Measurements from ENCODE around the gene SPRR2G.
"Not testable (repeated sequence)": the region's sequence is repeated elsewhere in the genome, so short reads cannot be mapped to it uniquely, and the experiment has no call there.

The SPRR2G gene

DNA sequence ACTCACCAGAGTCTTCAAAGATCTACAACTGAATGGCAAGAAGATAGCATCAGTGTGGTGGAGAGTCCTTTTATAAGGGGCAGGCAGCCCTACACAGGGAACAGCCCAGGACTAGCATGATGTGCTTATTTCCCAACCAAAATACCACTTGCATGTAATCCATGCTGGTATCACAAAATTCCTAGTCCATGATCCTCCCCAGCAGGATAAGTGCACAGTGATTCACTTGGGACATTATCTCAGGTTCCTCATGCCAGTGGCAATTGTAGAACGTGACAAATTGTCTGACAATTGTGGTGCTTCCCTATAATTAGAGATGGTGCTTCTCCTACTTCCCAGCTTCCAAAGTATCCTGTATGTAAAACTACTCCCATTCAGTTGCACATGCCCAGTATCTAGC, at the start of gene SPRR2G:
Gene SPRR2G (minus strand): TSS at position 45 of the 400 bp plus-strand sequence. CDS start 780 bp downstream, outside the sequence.
- no peak for DNase-seq (ENCODE audit: low read depth, low spot score)

DNA sequence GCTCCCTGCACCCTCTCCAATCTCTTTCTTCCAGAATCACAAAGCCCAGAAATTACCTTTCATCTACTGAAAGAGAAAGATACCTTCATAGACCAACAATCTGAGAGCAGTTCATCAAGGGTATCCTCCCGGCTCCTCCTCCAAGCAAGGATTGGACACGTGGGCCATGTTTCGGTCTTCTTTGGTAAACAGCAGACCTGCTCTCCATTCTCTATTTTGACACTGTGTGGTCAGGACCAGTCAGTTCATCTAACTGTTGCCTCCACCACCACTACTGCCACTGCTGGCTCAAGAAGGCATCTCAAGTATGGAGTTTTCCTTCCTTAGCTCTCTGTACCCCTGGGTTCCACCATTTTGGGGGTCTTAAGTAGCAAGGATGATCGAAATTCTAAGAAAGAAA, 44.5 kb upstream of the SPRR2G start:
- no peak for DNase-seq (ENCODE audit: low read depth, low spot score)

DNA sequence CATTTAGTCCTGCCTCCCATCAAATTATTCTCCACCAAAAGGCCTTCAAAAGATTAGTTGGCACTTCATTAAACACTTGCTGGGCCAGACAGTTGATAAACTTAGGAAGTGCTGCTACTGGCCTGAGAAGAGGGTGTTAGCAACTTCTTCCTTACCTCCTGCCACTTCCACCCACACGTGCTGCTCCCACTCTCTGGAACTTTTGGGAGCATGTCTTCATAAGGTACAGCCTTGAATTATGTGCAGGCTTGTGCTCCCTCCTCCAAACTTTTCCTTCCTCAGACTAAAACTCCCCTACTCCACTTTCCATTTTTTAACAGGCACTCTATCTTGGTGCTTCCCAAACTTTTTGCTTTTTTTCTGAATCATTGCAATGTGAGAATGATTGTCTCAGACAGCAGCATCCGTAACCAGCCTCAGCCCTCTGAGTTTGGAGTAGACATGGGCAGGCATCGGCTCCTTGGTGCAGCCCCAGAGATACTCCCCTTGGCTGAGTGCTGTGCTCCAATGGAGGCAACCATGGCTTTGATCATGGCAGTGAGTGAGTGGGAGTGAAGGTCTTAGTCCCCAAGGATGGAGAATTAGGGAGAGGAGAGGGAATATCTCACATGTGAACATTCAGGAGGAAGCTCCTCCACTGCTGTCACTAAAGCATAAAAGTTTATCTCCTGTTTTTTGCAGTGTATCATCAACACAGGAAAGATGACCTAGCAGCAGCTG, 43.8 kb upstream of the SPRR2G start:
- no peak for DNase-seq (ENCODE audit: low read depth, low spot score)

DNA sequence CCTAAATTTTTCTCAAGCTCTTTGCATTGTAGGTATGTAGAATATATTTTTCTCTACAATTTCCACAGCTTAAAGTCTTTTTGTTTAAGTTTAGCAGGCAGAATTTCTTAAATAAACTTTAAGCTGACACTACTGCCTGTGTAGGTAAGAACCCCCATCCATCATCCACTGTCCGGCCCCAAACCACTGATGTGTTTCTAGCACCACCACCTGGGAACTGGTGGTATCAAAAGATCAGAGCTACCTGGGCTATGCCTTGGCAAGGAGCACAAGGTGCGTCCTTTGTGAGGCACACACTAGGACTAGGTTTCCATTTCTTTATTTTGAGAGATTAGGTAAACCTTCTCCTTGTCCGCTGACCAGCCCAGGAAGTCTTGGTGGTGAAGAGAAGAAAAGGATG, 42.0 kb upstream of the SPRR2G start:
- no peak for DNase-seq (ENCODE audit: low read depth, low spot score)

DNA sequence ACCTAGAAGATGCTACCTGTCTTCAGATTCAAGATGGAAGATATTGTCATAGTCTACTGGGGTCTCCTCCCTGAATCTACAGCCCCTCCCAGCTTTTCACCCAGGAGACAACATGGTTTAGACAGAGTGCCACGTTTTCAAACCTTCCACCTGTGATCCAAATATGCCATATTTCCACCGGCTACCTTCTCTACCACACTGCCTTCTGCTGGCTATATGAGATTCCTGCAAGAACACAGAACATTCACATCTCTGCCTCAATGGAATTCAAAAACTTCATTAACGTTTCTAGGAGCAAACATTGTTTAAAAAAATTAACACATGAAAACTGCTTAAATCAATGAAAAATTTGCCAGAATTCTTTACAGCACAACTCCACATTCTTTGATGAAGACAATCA, 39.7 kb upstream of the SPRR2G start:
- no peak for DNase-seq (ENCODE audit: low read depth, low spot score)

DNA sequence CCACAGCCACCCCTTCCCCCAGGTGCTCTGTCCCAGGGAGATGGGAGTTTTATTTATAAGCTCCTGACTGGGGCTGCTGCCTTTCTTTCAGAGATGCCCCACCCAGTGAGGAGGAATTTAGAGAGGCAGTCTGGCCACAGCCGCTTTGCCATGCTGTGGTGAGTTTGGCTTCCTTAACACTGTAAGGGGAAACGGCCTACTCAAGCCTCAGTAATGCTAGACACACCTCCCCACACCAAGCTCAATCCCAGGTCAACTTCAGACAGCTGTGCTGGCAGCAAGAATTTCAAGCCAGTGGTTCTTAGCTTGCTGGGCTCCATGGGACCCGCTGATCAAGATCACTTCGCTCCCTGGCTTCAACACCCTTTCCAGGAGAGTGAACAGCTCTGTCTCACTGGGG, 37.6 kb upstream of the SPRR2G start:
- not testable (repeated sequence) for DNase-seq (ENCODE audit: low read depth, low spot score)

DNA sequence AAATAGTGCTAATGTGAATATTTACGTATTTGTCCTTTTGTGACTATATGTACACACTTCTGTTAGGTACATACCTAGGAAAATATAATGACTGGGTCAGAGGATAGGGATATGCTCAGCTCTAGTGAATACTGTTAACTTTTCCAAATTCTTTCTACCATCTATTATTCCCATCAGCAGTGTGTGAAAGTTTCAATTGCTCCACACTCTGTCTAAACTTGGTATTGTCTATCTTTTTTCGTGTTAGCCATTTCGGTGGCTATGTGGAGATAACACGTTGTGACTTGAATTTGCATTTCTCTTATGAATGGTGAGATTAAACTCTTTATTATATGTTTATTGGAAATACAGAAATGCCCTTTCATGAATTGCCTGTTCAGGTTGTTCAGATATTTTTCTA, 29.9 kb upstream of the SPRR2G start:
- no peak for DNase-seq (ENCODE audit: low read depth, low spot score)

DNA sequence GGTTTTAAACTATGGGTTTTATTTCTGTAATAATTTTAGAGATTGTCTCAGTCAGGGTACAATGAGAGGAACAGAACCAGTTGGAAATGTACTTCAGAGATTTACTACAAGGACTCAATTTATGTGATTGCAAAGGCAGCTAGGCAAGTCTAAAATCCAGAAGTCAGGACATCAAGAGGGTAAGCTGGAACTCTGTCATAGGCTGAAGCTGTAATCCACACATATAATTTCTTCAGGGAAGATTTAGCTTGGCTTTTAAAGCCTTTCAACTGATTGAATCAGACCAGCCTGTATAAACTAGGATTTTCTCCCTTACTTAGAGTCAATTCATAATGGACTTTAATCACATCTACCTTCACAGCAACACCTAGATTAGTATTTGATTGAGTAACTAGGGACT, 28.2 kb upstream of the SPRR2G start:
- DNase-seq (ENCODE audit: low read depth, low spot score) = no peak

DNA sequence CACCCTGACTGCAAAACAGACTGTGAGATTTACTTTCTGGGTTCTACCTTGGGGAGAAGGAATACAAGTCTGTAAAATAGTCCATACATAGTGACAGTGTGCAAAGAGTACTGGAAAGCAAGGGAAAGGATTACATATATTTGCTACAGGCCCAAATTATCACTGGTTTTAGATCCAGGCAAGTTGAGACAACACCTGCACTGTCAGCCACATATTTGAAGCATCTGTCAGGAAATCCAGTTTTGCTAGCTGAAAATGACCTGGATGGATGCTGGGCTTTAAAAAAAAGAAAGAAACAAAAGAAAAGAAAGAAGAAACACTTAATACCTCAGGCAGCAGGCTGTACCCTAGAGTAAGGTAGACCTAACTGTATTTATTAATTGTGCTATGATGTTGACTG, 23.9 kb upstream of the SPRR2G start:
- no peak for DNase-seq (ENCODE audit: low read depth, low spot score)

DNA sequence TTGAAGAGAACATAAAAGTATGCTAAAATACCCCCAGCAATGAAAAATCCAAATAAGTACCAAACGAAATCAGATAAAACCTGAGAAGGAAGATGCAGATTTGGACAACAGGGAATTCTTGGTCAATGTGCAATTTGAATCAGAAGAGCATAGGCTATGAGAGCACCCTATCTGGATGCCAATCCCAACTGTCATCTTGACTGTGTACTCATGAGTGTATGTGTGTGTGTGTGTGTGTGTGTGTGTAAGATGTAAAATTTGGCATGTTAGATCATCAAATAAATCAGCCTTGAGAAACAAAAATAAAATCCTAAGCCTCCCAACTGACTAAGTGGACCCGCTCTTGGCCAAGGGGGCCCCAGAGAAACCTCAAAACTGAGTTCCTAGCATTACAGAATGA, 18.0 kb upstream of the SPRR2G start:
- no peak for DNase-seq (ENCODE audit: low read depth, low spot score)

DNA sequence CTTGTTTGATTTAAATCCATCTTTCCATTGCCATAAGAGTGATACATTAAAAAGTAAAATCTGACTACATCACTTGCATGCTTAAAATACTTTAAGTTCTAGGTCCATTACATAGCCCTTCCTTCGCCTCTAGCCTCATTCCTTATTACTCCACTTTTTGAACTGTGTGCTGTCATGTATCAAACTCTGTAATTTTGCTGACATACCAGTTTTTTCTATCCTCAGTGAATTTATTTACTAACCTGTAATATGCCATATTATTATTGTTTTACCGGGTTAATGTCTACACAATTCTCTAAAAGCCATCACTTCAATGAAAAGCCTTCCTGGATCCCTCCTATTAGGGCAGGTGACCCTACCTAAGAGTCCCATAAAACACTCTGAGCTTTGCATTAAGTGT, 4.9 kb upstream of the SPRR2G start:
- DNase-seq (ENCODE audit: low read depth, low spot score) = no peak

DNA sequence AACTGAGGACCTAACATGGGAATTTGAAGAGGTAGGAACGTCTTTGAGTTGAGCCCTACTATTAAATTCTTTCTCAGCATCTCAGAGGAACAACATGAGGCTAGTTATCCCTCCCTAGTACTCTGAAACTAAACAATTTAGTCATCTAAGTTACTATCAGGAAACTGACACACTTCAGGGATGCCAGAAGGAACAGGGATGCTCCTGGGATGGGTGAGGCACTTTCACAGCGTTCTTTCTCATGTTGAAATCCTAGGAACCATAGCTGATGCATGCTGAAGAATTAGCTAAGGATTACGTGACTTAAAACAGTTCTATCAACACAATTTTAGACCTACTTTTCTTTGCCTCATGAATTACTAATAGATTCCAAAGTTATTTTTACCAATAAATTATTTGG, 1.8 kb upstream of the SPRR2G start:
- no peak for DNase-seq (ENCODE audit: low read depth, low spot score)

DNA sequence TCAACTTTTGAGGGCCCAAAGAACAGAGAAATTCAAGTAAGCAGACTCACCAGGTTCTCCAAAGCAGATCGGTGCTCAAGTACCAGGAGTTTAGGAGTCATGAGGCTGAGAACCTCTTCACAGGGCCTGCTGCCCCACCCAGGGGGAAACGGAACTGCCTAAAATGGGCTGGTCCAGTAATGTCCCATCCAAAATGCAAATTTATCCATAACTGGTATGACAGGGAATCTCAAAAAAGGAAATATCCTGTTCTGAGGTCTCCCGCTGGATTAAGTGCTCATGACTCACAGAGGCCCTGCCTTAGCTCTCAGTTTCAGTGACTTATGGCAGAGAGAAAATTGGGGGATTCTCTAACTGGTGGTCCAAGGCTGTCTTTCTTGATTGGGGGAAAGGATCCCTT, 9.3 kb downstream of the SPRR2G start:
- no peak for DNase-seq (ENCODE audit: low read depth, low spot score)

DNA sequence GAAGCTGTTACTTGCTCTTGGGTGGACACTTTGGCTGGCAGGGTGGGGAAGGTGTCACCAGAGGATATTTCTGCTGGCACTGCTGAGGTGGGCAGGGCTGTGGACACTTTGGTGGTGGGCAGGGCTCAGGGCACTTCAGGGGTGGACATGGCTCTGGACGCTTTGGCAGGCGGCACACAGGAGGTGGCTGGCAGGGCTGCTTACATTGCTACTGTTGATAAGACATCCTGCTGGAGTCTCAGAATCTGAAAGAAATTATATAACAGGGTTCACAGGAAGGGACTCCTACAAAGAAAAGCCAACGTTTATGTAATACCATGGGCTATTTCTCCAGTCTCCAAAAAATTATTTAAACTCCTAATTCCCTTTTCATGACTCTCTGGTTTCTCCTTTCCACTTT, 10.2 kb downstream of the SPRR2G start:
- DNase-seq (ENCODE audit: low read depth, low spot score) = no peak

DNA sequence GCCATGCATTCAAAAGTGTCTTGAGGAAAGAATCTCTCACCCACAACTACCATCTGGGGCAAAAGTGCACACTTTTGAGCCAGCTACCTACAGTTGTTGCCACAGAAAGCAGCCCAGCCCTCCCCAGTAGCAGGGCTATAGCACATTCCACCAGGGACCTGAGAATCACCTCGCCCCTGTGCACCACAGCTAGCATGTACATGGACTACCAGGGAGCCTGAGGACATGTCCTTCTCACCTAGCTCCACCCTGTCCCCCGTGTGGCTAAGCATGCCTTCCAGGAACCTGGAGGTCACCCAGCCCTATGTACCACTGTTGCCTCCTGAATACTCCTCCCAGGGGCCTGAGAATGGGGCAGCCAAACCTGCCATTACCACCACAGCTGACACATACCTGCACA, 16.9 kb downstream of the SPRR2G start:
- DNase-seq (ENCODE audit: low read depth, low spot score) = no peak

DNA sequence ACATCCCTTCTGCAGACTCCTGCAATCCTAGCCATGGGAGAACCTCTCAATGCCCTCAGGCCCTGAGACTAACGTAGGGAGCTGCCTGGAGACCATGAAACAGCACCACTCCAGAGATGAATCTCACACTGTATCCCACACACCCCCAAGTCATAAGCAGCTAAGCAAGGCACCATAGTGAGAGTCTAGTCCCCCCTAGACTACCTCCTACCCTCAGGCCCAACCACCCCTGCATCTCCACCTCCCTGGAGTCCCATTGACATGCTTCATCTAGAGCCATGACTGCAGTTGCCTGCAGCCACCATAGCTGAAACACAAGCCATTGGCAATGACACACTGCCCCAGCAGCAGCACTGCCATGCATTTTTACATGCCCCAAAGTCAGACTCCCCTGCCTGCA, 17.4 kb downstream of the SPRR2G start:
- DNase-seq (ENCODE audit: low read depth, low spot score) = no peak

DNA sequence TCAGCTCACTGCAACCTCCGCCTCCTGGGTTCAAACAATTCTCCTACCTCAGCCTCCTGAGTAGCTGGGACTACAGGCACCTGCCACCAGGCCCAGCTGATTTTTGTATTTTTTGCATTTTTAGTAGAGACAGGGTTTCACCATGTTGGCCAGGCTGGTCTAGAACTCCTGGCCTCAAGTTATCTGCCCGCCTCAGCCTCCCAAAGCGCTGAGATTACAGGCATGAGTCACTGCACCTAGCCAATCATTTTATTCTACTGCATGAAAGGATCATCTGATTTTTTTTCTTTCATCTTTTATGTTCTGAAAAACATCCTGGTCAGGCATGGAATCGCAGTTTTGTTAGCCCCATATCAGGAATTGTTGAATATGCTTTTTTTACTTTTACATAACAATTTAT, 22.0 kb downstream of the SPRR2G start:
- not testable (repeated sequence) for DNase-seq (ENCODE audit: low read depth, low spot score)

DNA sequence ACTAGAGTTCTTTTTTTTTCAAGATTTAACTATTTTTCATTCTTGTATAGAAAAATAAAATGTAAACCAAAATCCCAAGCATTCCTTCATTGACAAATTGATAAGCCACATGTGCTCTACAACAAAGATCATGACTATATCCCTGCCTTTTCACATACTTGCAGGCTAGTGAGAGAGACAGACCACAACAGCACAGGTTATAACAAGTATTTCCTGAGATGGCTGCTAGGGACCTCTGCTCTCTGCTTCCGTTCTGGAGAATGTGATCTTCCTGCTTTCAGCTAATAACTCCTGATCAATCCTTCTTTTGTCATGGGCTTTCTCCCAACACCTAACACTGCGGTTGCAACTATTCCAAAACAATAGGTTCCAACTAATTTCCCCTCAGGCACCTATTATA, 23.4 kb downstream of the SPRR2G start:
- DNase-seq (ENCODE audit: low read depth, low spot score) = no peak

DNA sequence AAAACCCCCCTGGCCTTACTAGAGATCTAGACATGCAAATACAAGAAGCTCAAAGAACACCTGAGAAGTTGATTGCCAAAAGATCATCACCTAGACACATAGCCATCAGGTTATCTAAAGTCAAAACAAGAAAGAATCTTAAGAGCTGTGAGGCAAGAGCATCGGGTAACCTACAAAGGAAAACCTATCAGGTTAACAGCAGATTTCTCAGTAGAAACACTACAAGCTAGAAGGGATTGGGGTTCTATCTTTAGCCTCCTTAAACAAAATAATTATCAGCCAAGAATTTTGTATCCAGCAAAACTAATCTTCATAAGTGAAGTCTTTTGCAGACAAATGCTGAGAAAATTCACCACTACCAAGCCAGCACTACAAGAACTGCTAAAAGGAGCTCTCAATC, 25.2 kb downstream of the SPRR2G start:
- DNase-seq (ENCODE audit: low read depth, low spot score) = no peak

DNA sequence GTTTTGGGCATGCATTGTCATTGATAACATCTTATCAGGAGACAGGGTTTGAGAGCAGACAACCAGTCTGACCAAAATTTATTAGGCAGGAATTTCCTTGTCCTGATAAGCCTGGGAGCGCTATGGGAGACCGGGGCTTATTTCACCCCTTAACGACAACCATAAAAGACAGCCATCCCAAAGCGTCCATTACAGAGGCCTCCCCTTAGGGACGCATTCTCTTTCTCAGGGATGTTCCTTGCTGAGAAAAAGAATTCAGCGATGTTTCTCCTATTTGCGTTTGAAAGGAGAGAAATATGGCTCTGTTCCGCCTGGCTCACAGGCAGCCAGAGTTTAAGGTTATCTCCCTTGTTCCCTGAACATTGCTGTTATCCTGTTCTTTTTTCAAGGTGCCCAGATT, 26.9 kb downstream of the SPRR2G start:
- not testable (repeated sequence) for DNase-seq (ENCODE audit: low read depth, low spot score)

DNA sequence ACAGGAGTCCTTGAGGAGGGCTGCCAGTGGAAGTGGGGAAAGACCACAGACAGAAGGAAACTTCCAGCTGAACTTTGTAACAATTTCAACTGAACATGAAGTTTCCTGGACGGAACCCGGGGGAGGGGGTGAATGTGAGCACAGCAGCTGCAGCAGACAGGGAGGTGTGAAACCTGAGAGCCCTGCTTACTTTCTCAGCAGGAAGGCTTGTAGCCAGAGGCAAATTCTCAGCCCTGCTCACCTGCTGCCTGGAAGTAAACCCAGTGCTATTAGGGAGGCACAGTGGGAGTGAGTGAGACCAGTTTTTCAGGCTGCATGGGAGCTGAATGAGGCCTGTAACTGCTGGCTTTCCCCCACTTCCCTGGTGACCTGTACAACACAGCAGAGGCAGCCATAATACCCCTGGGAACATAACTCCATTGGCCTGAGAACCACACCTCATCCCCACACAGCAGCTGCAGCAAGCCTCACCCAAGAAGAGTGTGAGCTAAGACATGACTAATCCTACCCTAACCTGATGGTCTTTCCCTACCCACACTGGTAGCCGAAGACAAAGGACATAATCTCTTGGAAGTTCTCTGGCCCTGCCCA, 27.8 kb downstream of the SPRR2G start:
- no peak for DNase-seq (ENCODE audit: low read depth, low spot score)

DNA sequence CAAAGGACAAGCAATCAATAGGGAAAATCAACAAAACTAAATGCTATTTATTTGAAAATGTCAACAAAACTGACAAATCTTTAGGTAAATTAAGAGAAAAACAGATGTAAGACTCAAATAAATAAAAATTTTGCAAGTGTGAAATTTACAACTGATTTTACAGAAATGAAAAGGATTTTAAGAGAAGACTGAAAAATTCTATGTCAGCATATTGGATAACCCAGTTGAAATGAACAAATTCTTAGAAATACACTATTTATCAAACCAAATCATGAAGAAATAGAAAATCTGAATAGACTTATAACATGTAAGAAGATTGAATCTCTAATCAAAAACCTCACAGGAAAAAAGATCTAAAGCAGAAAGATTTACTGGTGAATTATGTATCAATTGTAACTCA, 29.7 kb downstream of the SPRR2G start:
- DNase-seq (ENCODE audit: low read depth, low spot score) = no peak

DNA sequence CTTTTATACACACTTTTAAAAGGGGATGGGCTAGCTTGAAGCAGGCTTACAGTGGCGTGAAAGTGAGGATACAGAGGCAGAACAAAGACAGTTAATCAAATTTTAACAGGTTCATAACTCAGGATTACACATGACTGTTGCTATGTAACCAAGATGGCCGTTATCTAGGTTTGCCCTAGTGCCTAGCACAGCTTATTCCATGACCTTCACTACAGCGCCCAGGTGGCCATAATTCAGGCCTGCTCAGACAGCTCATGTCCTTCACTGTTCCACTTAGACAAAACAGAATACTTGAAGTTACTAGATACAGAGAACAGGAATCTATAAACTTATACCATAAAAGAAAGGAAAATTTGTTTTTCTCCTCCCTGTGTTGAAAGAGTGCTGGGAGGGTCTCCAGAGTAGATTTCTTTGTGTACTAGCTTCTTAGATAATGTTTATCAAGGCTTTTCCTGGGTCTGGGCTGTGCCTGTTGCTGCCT, 31.2 kb downstream of the SPRR2G start:
- DNase-seq (ENCODE audit: low read depth, low spot score) = no peak

DNA sequence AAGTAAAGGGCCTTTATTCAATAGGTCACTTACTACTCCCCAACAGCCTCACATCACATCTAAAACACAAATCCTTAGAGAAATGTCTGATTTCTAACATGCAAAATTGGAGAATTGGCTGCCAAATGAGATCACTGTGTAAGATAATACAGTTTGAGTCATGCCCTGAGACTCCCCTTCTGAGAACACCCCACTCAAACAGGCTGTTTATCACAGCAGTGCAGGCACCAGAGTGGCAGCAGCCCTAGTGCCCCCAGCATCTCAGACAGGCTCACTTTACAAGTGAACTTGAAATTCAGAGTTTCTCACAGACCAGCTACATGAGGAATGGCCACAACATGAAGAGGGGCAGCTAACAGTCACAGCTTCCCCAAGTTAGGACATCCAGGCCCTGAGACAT, 35.4 kb downstream of the SPRR2G start:
- not testable (repeated sequence) for DNase-seq (ENCODE audit: low read depth, low spot score)

All from brain pericyte (primary cell).